ENCODE results near the gene PDZRN3.

The PDZRN3 gene

DNA sequence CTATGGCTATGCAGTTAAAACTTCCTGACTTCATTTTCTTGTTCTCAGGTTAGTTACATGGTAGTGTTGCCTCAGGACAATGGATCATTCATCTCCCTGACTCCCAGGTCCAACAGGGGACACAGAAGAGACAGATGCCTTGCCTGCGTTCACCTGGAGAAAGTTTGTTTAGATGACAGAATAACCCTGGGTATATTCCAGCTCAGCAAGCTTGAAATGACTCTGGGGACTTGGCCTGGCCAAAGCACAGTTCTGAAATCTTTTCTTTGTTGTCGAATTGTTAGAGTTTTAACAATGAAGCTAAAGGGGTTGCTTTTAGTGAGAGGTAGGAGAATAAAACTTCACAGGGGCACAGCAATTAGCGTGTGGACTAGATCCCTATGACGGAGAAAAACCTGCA, 206.1 kb downstream of the PDZRN3 start:
- no peak for DNase-seq (ENCODE audit: low spot score)

GRCh38 chr3:73415118-73415517, 209.6 kb downstream of the PDZRN3 start:
- DNase-seq (ENCODE audit: low spot score), result no peak

- no peak for DNase-seq (ENCODE audit: low spot score)
Measured at GRCh38 chr3:73413619-73414018, 211.1 kb downstream of the PDZRN3 start.

GRCh38 chr3:73411993-73412392, 212.7 kb downstream of the PDZRN3 start:
- no peak for DNase-seq (ENCODE audit: low spot score)

- DNase-seq (ENCODE audit: low spot score), result no peak
Measured at GRCh38 chr3:73411545-73411944, 213.2 kb downstream of the PDZRN3 start.

- no peak for DNase-seq (ENCODE audit: low spot score)
Measured at GRCh38 chr3:73409138-73409763, 215.5 kb downstream of the PDZRN3 start.

DNA sequence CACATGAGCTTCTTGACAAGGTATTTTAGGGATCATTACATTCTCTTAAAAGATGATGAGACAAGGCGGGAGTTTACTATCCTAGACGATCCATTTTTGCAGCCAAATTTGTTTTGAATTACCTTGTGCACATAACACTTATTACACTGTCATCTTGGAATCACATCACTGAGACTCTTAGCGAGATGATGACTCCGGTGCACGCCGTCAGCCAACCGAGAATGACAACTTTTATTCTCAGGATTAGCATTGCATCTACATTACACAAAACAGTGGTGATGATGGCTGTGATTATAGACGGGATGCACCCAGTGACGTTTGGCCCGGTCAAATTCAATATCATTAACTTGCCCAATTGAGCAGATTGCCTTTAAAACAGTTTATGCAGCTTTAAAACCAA, 216.1 kb downstream of the PDZRN3 start:
- no peak for DNase-seq (ENCODE audit: low spot score)

DNA sequence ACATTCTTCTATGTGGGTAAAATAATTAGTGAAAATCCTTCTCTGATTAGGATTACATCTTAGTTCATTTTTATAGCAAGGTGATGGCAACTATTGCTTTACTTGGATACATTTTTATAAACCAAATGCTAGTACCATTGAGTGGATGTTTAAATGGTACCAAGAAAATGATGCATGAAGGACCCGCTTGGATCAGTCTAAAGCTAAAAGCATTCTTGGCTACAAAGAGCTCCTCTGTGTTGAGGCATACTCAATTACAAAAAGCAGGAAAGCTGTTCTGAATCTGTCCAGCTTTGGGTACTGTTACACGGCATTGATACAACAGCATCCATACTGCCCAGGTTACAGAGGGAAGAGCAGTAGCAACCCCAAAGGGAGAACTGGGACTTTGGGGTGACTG, 217.2 kb downstream of the PDZRN3 start:
- no peak for DNase-seq (ENCODE audit: low spot score)

DNA sequence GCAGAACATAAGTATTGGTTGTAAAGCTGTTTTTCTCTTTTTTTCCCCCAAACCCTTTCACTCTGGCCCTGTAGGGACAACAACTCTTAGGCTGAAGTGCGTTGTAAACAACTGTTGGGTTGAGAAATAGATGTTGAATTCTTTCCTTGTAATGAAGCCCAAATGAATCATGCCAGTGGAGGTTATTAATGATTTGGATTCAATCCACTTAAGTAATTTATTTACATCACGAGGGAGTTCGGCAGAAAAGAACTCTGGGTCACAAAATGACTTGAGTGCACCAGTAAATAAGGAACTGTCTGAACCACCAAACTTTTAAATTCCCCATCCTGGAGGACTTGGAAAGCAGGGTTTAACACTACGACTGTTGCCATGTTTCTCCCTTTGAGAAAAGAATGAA, 218.9 kb downstream of the PDZRN3 start:
- DNase-seq (ENCODE audit: low spot score), result no peak

- no peak for DNase-seq (ENCODE audit: low spot score)
Measured at GRCh38 chr3:73405000-73405399, 219.7 kb downstream of the PDZRN3 start.

GRCh38 chr3:73404435-73404834, 220.3 kb downstream of the PDZRN3 start:
- DNase-seq (ENCODE audit: low spot score), result no peak

DNA sequence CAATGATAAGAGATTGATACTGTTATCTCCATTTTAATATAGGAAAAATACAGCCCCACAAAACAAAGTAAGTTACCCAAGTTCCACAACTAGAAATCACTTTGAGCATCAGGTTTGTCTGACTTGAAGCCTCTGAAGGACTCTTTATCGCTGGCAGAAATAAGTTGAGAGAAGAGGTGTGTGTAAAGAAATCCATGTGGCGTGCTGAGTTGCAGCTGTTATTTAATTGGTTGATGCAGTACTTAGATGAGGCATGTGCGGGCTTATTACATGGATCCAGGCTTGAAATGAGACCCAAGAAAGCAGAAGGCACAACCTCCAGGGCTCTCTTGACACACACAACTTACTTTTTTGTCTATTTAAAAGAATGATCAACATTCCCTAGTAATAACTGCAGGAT, 221.3 kb downstream of the PDZRN3 start:
- DNase-seq (ENCODE audit: low spot score), result no peak

- no peak for DNase-seq (ENCODE audit: low spot score)
Measured at GRCh38 chr3:73401616-73402279, 223.0 kb downstream of the PDZRN3 start.

DNA sequence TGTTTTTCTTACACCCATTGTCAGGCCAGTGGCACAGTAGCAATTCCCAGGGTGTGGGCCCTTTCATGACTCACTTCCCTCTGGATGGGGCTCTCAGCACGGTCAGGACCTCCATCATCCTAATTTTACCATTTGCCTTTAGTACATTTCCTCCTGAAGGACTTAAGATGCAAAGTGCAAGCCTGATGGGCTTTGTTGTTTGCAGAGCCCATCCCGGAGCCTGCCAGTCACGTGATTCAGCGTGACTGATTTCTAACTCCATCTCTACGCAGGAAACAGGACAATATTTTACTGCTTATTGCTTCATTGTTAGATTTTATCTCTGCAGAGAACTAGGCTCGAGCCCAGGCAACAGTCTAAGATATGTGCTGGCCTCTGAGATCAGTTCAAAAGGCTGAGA, 223.7 kb downstream of the PDZRN3 start:
- no peak for DNase-seq (ENCODE audit: low spot score)

DNA sequence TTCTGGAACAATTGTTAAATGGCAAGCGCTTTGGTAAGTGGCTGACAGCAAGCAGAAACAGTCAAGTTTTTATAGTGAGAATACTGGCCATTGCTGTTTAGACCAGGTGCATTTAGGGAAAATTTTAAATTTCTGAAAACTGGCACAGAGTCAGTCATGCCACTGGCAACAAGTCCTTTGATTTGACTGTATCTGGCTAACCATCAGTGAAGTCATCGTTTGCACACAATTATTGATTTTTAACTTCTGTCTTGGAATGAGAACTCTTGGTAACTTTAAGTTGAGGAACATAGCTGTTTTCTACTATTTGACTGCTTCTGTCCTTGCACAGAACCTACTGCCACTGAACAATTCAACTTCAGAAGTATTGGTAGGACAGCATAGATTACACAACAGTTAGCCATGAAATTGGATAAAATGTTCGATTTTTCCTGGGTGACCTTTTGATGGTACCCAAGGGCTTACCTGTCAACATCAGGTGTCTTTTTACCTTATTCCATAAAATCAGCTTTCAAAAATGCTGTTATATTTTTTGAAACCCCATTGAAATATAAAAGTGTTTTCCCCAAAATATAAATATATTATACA, 225.0 kb downstream of the PDZRN3 start:
- DNase-seq (ENCODE audit: low spot score), result no peak

GRCh38 chr3:73399106-73399505, 225.6 kb downstream of the PDZRN3 start:
- no peak for DNase-seq (ENCODE audit: low spot score)

DNA sequence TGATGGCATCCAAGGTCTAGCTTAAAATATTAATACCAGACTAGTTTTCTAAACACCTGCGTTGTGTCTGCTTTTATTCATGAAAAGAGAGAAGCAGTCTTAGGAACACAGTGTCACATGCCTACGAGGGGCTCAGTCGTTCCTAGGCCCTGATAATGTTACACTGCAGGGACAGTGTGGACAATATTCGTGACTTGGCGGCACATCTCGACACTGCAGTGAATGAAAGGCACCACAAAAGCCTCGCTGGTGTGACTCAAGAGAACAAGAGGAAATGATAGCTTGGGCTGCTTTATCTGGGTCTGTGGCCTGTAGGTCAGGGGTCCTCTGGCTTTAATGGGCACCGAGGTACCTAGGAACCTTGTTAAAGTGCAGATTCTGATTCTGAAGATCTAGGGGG, 226.7 kb downstream of the PDZRN3 start:
- DNase-seq (ENCODE audit: low spot score), result no peak

DNA sequence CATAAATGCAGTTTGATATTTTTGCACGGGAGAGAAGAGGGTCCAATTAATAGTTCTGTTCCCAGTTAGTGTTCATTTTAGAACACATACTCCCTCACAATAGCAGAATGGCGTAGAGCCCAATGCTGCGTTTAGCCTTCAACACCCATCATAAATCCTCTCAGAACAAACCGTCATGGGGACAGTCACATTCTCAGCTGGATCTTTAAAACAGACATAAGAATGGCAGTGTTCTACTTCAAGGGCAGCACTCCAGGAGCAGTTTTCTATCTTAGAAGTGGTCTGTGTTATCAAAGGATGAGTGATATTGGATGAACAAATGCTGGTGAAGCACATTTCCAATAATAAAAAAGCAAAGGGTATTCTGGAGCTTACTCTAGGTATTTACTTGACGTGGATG, 230.5 kb downstream of the PDZRN3 start:
- DNase-seq (ENCODE audit: low spot score), result no peak

DNA sequence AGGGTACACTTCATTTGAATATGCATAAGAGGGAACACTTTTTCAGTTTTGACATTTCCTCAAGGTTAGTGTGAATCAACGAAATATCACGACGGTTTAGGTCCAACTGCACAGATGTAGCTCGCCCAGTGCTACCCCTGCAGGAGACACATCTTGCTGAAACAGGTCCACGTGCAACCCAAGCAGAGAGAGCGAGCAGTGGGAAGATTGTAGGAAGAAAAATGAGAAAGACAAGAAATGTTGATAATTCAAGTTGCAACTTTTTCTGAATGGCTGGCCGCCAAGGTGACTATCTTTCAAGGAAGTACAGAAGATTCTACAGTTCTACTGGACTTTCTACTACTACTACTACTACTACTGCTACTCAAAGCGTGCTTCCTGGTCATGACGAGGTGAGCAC, 231.7 kb downstream of the PDZRN3 start:
- no peak for DNase-seq (ENCODE audit: low spot score)

DNA sequence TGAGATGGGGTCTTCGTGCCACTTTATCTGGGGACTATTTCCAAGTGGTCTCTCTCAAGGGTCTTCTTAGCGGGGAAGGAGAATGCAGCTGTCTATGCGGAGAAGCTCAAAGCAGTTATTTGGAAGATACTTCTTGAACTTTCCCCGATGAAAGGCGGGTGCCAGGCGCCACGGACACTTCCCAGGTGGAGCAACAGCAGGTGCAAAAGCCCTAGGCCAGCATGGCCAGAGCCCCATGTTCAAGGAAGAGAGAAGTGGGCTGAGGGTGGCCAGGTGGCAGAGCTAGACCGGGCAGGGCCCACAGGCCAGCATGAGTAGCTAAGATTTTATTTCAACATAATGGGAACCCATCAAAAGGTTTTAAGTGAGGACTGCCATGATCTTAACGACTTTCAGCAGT, 232.8 kb downstream of the PDZRN3 start:
- DNase-seq (ENCODE audit: low spot score), result no peak

GRCh38 chr3:73389928-73390327, 234.8 kb downstream of the PDZRN3 start:
- no peak for DNase-seq (ENCODE audit: low spot score)

- no peak for DNase-seq (ENCODE audit: low spot score)
Measured at GRCh38 chr3:73389117-73389813, 235.5 kb downstream of the PDZRN3 start.

GRCh38 chr3:73385568-73385967, 239.2 kb downstream of the PDZRN3 start:
- peak; percentile 71 for DNase-seq (ENCODE audit: low spot score)
